Transverse colon (tissue), 4 donors: ENCODE data around the gene MAN2B1. TPM values are rescaled to one million over a fixed set of nuclear protein-coding genes. Genes with fewer than 3 reads are reported as not detected.

Source experiments
- DNase-seq: peaks from one replicate; pipeline ENCODE4 v3.0.0-alpha.2; 2019
- H3K27ac ChIP-seq, 4 donors: fragments of 200-600 bp; sonication (generic); 2 replicates each; pipeline ENCODE4 v1.5.1; 2016 to 2018; ENCODE audit warnings: inconsistent platforms in 4 of 4
- H3K27me3 ChIP-seq: fragments of 200-600 bp; sonication (generic); 2 replicates; pipeline ENCODE4 v1.5.1; 2017; ENCODE audit warnings: inconsistent platforms
- H3K36me3 ChIP-seq, 4 donors: fragments of 200-600 bp; sonication (generic); 2 replicates each; pipeline ENCODE4 v1.5.1; 2017 to 2019; ENCODE audit warnings: inconsistent platforms in 4 of 4
- H3K4me1 ChIP-seq, 4 donors: fragments of 200-600 bp; sonication (generic); 2 replicates each; pipeline ENCODE4 v1.5.1; 2017 to 2020; ENCODE audit warnings: inconsistent platforms in 4 of 4
- H3K4me3 ChIP-seq, 4 donors: fragments of 200-600 bp; sonication (generic); 1 replicate in 1 of 4; 2 replicates in 3 of 4; pipeline versions ENCODE4 v1.5.1 to v1.6.1; 2017 to 2019; ENCODE audit warnings: inconsistent platforms in 4 of 4
- H3K9me3 ChIP-seq, 2 donors: fragments of 200-600 bp; sonication (generic); 2 replicates each; pipeline ENCODE4 v1.5.1; 2017 to 2019; ENCODE audit warnings: inconsistent platforms in 2 of 2
- CTCF ChIP-seq, 5 experiments: fragments of 200-600 bp in 3 of 5; fragments of 450-650 bp in 2 of 5; sonication (generic) in 3 of 5; IDR thresholded peaks; 1 replicate in 2 of 5; 2 replicates in 3 of 5; pipeline ENCODE4 v1.5.1; 2016 to 2017; ENCODE audit warnings: antibody characterized with exemption in 5 of 5, inconsistent platforms in 3 of 5, mild to moderate bottlenecking in 2 of 5, moderate library complexity in 1 of 5
- EP300 ChIP-seq: sonication (generic); formaldehyde crosslinking; IDR thresholded peaks from one replicate; pipeline ENCODE4 v1.6.1; 2017; ENCODE audit warnings: antibody characterized with exemption, low read depth
- POLR2A ChIP-seq: fragments of 450-650 bp; IDR thresholded peaks from one replicate; pipeline ENCODE4 v1.6.1; 2016; ENCODE audit warnings: antibody characterized with exemption, mild to moderate bottlenecking, moderate library complexity
- POLR2AphosphoS5 ChIP-seq, 3 donors: sonication (generic); formaldehyde crosslinking; IDR thresholded peaks; one replicate each; pipeline ENCODE4 v1.6.1; 2016; ENCODE audit warnings: antibody characterized with exemption in 3 of 3
- WGBS, 2 donors: methylation state at CpG; one replicate each; pipeline ENCODE4 v1.1.5; 2018; ENCODE audit warnings: low coverage in 1 of 2; 5-methylcytosine and 5-hydroxymethylcytosine counted together
- in situ Hi-C, 4 donors: fragments of 200-750 bp; cut with MboI; loops; one replicate each; pipeline versions ENCODE4 v1.15.0 to v1.15.1; 2017; ENCODE audit warnings: low sequenced_read_pairs in 3 of 4, low pct_ligation_motif_present in 1 of 4, low pct_unique_long_range_greater_than_20kb in 1 of 4
- intact Hi-C: fragments of 100-400 bp; cut with DNase I; formaldehyde crosslinking; loops from one replicate; pipeline ENCODE4 v1.15.1; 2023; ENCODE audit warnings: low total_unique reads
- total RNA-seq, 4 donors: library from RNA; depleted of rRNA; stranded (reverse); fragments of >200 nt; gene quantifications; one replicate each; pipeline ENCODE4 v1.1.0, GENCODE V29; 2016

Gene MAN2B1
- total RNA-seq, 4 donors from 2014 or later: 52.4 to 272 (median 70.1) TPM

GRCh38 chr19:12649941-12650340 is 16.6 kb downstream of the MAN2B1 start:
- in situ Hi-C loops (no loop called here), intact Hi-C loops (no loop called here)
- H3K27ac ChIP-seq: no peak overlapping the region
- no peak for DNase-seq
- no peak overlapping the region for H3K4me3 ChIP-seq
- H3K4me1 ChIP-seq: peaks cover 3 to 11% (median 9%) of the 10 kb centered on the region in 4 donors
- TF ChIP-seq CTCF (IDR thresholded peaks at IDR 0.05) (no peak), EP300 (no peak), POLR2A (no peak)
- no peaks in the 10 kb centered on the region for H3K9me3 ChIP-seq
- H3K27me3 ChIP-seq: no peaks in the 10 kb centered on the region
- H3K36me3 ChIP-seq: peaks cover 0 to 5% (median under 1%) of the 10 kb centered on the region in 4 donors
- 95% methylated on average over 10 of the region's 10 CpGs; no CpG with 5 or more reads in 1 of the 2 donors for WGBS, 2 donors

- intact Hi-C loops (no loop called here), in situ Hi-C loops (no loop called here)
- H3K36me3 ChIP-seq: no peaks in the 10 kb centered on the region
- TF ChIP-seq POLR2A (no peak), POLR2AphosphoS5 (IDR thresholded peaks at IDR 0.05) (no peak), EP300 (no peak), CTCF (IDR thresholded peaks at IDR 0.05) (no peak)
- no peaks in the 10 kb centered on the region for H3K9me3 ChIP-seq
- WGBS, 2 donors: 0 to 27% methylated on average over 1 to 28 of the region's 29 CpGs
- no peak for DNase-seq
- peak overlapping the region in 3 of 4 donors; percentile 19 to 36 (median 26) for H3K4me3 ChIP-seq
- H3K4me1 ChIP-seq: peaks cover 3 to 11% (median 9%) of the 10 kb centered on the region in 4 donors
- no peaks in the 10 kb centered on the region for H3K27me3 ChIP-seq
- H3K27ac ChIP-seq: no peak overlapping the region
These were observed 18.5 kb downstream of the MAN2B1 start for GRCh38 chr19:12648088-12648487.

GRCh38 chr19:12647490-12648071 is 19.0 kb downstream of the MAN2B1 start:
- H3K4me3 ChIP-seq: peak overlapping the region in 3 of 4 donors; percentile 19 to 36 (median 26)
- H3K4me1 ChIP-seq: peaks cover 3 to 11% (median 9%) of the 10 kb centered on the region in 4 donors
- intact Hi-C loops (no loop called here), in situ Hi-C loops (no loop called here)
- TF ChIP-seq CTCF (IDR thresholded peaks at IDR 0.05) (no peak), POLR2AphosphoS5 (IDR thresholded peaks at IDR 0.05) (no peak), EP300 (no peak), POLR2A (no peak)
- peak; percentile 83 for DNase-seq
- WGBS, 2 donors: 13 to 23% methylated on average over 6 to 31 of the region's 31 CpGs
- H3K27me3 ChIP-seq: no peaks in the 10 kb centered on the region
- no peaks in the 10 kb centered on the region for H3K9me3 ChIP-seq
- H3K36me3 ChIP-seq: no peaks in the 10 kb centered on the region
- H3K27ac ChIP-seq: no peak overlapping the region

GRCh38 chr19:12647047-12647446 is 19.5 kb downstream of the MAN2B1 start:
- in situ Hi-C loops (no loop called here), intact Hi-C loops (no loop called here)
- 72% methylated on average over 8 of the region's 8 CpGs; no CpG with 5 or more reads in 1 of the 2 donors for WGBS, 2 donors
- Histone ChIP-seq H3K4me1 (peaks cover 3 to 11% (median 9%) of the 10 kb centered on the region in 4 donors), H3K9me3 (no peaks in the 10 kb centered on the region), H3K36me3 (no peaks in the 10 kb centered on the region), H3K4me3 (peak overlapping the region in 1 of 4 donors; percentile 36), H3K27ac (no peak overlapping the region), H3K27me3 (no peaks in the 10 kb centered on the region)
- DNase-seq: no peak
- TF ChIP-seq CTCF (IDR thresholded peaks at IDR 0.05) (no peak), POLR2AphosphoS5 (IDR thresholded peaks at IDR 0.05) (no peak), EP300 (no peak), POLR2A (no peak)
